Measurements from ENCODE around the gene ZP4. TPM values are rescaled to one million over a fixed set of nuclear protein-coding genes. Genes with fewer than 3 reads are reported as not detected.

ZP4 gene
- total RNA-seq, 4 donors from 2014 or later: not detected

GRCh38 chr1:237873487-237874211, 17.1 kb downstream of the ZP4 start:
- Histone ChIP-seq H3K36me3 (no peaks in the 10 kb centered on the region), H3K4me1 (no peaks in the 10 kb centered on the region), H3K9me3 (no peaks in the 10 kb centered on the region), H3K27me3 (no peaks in the 10 kb centered on the region), H3K27ac (replicated peaks in 1 of 4) (no peak overlapping the region), H3K4me3 (no peak overlapping the region)
- no peak for DNase-seq (ENCODE audit: extremely low spot score)
- TF ChIP-seq POLR2A (IDR thresholded peaks at IDR 0.05; ENCODE audit: low read depth) (no peak), CTCF (IDR thresholded peaks at IDR 0.05) (no peak), EP300 (IDR thresholded peaks at IDR 0.05) (no peak), POLR2AphosphoS5 (IDR thresholded peaks at IDR 0.05) (no peak)
- 77% methylated on average over 4 of the region's 4 CpGs for WGBS
- intact Hi-C loops (cut with DNase I): no loop called here

- intact Hi-C loops (cut with DNase I): no loop called here
- no peaks in the 10 kb centered on the region for H3K27me3 ChIP-seq
- no peak overlapping the region for H3K4me3 ChIP-seq
- peaks cover 5 to 9% (median 7%) of the 10 kb centered on the region in 4 donors for H3K4me1 ChIP-seq
- H3K9me3 ChIP-seq: no peaks in the 10 kb centered on the region
- no peak for TF ChIP-seq EP300 (IDR thresholded peaks at IDR 0.05)
- TF ChIP-seq POLR2AphosphoS5 (IDR thresholded peaks at IDR 0.05): no peak
- TF ChIP-seq POLR2A (IDR thresholded peaks at IDR 0.05; ENCODE audit: low read depth): no peak
- no peak for TF ChIP-seq CTCF (IDR thresholded peaks at IDR 0.05)
- WGBS: 89% methylated on average over 4 of the region's 4 CpGs
- no peak for DNase-seq (ENCODE audit: extremely low spot score)
- no peak overlapping the region for H3K27ac ChIP-seq (replicated peaks in 1 of 4)
- no peaks in the 10 kb centered on the region for H3K36me3 ChIP-seq
These were observed 21.7 kb downstream of the ZP4 start for GRCh38 chr1:237868817-237869600.

- H3K27me3 ChIP-seq: no peaks in the 10 kb centered on the region
- no peaks in the 10 kb centered on the region for H3K9me3 ChIP-seq
- H3K4me3 ChIP-seq: no peak overlapping the region
- no peak overlapping the region for H3K27ac ChIP-seq (replicated peaks in 1 of 4)
- TF ChIP-seq CTCF (IDR thresholded peaks at IDR 0.05) (no peak), POLR2A (IDR thresholded peaks at IDR 0.05; ENCODE audit: low read depth) (no peak), EP300 (IDR thresholded peaks at IDR 0.05) (no peak), POLR2AphosphoS5 (IDR thresholded peaks at IDR 0.05) (no peak)
- WGBS: 91% methylated on average over 1 of the region's 1 CpG
- no peaks in the 10 kb centered on the region for H3K36me3 ChIP-seq
- DNase-seq (ENCODE audit: extremely low spot score): no peak
- H3K4me1 ChIP-seq: peaks cover 7 to 9% (median 8%) of the 10 kb centered on the region in 4 donors
- intact Hi-C loops (cut with DNase I): no loop called here
These were observed 23.3 kb downstream of the ZP4 start for GRCh38 chr1:237867380-237867888.

- Histone ChIP-seq H3K9me3 (no peaks in the 10 kb centered on the region), H3K4me3 (peak overlapping the region in 3 of 4 donors; percentile 19 to 44 (median 20)), H3K4me1 (peaks cover 7 to 9% (median 8%) of the 10 kb centered on the region in 4 donors), H3K36me3 (no peaks in the 10 kb centered on the region), H3K27ac (replicated peaks in 1 of 4) (no peak overlapping the region), H3K27me3 (no peaks in the 10 kb centered on the region)
- WGBS: 56% methylated on average over 9 of the region's 25 CpGs
- DNase-seq (ENCODE audit: extremely low spot score): no peak
- TF ChIP-seq CTCF (IDR thresholded peaks at IDR 0.05): peak; percentile 87 to 93 (median 87)
- TF ChIP-seq POLR2A (IDR thresholded peaks at IDR 0.05; ENCODE audit: low read depth): no peak
- intact Hi-C loops (cut with DNase I): no loop called here
These were observed 26.1 kb downstream of the ZP4 start for GRCh38 chr1:237864338-237865244.

Data from esophagus muscularis mucosa (tissue), 4 donors.